ENCODE data around the gene COL25A1. TPM values are rescaled to one million over a fixed set of nuclear protein-coding genes. Genes with fewer than 3 reads are reported as not detected.

COL25A1 gene
- total RNA-seq, 1 experiment from 2014 or later: not detected

GRCh38 chr4:109315818-109316217, 13.4 kb upstream of the COL25A1 start:
- H3K4me1 ChIP-seq (ENCODE audit: control insufficient read depth, insufficient read depth, low read length): no peaks in the 10 kb centered on the region
- intact Hi-C loops (cut with micrococcal nuclease; ENCODE audit: unreplicated experiment) (no loop called here), in situ Hi-C loops (cut with HindIII; ENCODE audit: low pct_unique_long_range_greater_than_20kb, low sequenced_read_pairs) (no loop called here)
- no peaks in the 10 kb centered on the region for H3K27me3 ChIP-seq (ENCODE audit: control insufficient read depth, insufficient read depth, low read length)
- ATAC-seq (no peak), DNase-seq (ENCODE audit: low read depth, low spot score) (no peak)
- TF ChIP-seq CTCF (IDR thresholded peaks at IDR 0.05): peak; percentile 22
- no peak for TF ChIP-seq TCF7L2 (IDR thresholded peaks at IDR 0.05; ENCODE audit: low read depth, low read length)
- TF ChIP-seq SIN3A (IDR thresholded peaks at IDR 0.05; ENCODE audit: borderline replicate concordance, insufficient read depth, low read depth, low read length): no peak
- TF ChIP-seq REST (IDR thresholded peaks at IDR 0.05; ENCODE audit: insufficient read depth in 1 of 2, low read depth in 2 of 2, low read length in 1 of 2): no peak
- TF ChIP-seq POLR2AphosphoS5 (IDR thresholded peaks at IDR 0.05; ENCODE audit: low read depth, low read length): no peak
- BruUV-seq (replicated peaks): no TSS peak
- CTCF ChIA-PET: no interaction called here
- no peaks in the 10 kb centered on the region for H3K9me3 ChIP-seq (ENCODE audit: control insufficient read depth, insufficient read depth, low read depth, low read length)
- POLR2A ChIA-PET: no interaction called here
- no peak overlapping the region for H3K27ac ChIP-seq (ENCODE audit: low read length)
- no peak overlapping the region for H3K4me3 ChIP-seq (ENCODE audit: low read depth in 2 of 2, low read length in 2 of 2)
- no peaks in the 10 kb centered on the region for H3K36me3 ChIP-seq (ENCODE audit: control insufficient read depth, insufficient read depth, low read length)

GRCh38 chr4:109315341-109315740, 12.9 kb upstream of the COL25A1 start:
- H3K27ac ChIP-seq (ENCODE audit: low read length): no peak overlapping the region
- H3K36me3 ChIP-seq (ENCODE audit: control insufficient read depth, insufficient read depth, low read length): no peaks in the 10 kb centered on the region
- ATAC-seq: no peak
- ChIA-PET CTCF (no interaction called here), POLR2A (no interaction called here)
- H3K4me1 ChIP-seq (ENCODE audit: control insufficient read depth, insufficient read depth, low read length): no peaks in the 10 kb centered on the region
- in situ Hi-C loops (cut with HindIII; ENCODE audit: low pct_unique_long_range_greater_than_20kb, low sequenced_read_pairs) (no loop called here), intact Hi-C loops (cut with micrococcal nuclease; ENCODE audit: unreplicated experiment) (no loop called here)
- BruUV-seq (replicated peaks): no TSS peak
- H3K9me3 ChIP-seq (ENCODE audit: control insufficient read depth, insufficient read depth, low read depth, low read length): no peaks in the 10 kb centered on the region
- H3K4me3 ChIP-seq (ENCODE audit: low read depth in 2 of 2, low read length in 2 of 2): no peak overlapping the region
- TF ChIP-seq POLR2AphosphoS5 (IDR thresholded peaks at IDR 0.05; ENCODE audit: low read depth, low read length): no peak
- H3K27me3 ChIP-seq (ENCODE audit: control insufficient read depth, insufficient read depth, low read length): no peaks in the 10 kb centered on the region
- DNase-seq (ENCODE audit: low read depth, low spot score): no peak

GRCh38 chr4:109313168-109314133, 11.0 kb upstream of the COL25A1 start:
- ATAC-seq (no peak), DNase-seq (ENCODE audit: low read depth, low spot score) (no peak)
- Histone ChIP-seq H3K4me3 (ENCODE audit: low read depth in 2 of 2, low read length in 2 of 2) (no peak overlapping the region), H3K27ac (ENCODE audit: low read length) (no peak overlapping the region), H3K4me1 (ENCODE audit: control insufficient read depth, insufficient read depth, low read length) (no peaks in the 10 kb centered on the region), H3K27me3 (ENCODE audit: control insufficient read depth, insufficient read depth, low read length) (no peaks in the 10 kb centered on the region), H3K9me3 (ENCODE audit: control insufficient read depth, insufficient read depth, low read depth, low read length) (no peaks in the 10 kb centered on the region), H3K36me3 (ENCODE audit: control insufficient read depth, insufficient read depth, low read length) (no peaks in the 10 kb centered on the region)
- in situ Hi-C loops (cut with HindIII; ENCODE audit: low pct_unique_long_range_greater_than_20kb, low sequenced_read_pairs) (no loop called here), intact Hi-C loops (cut with micrococcal nuclease; ENCODE audit: unreplicated experiment) (no loop called here)
- ChIA-PET CTCF (no interaction called here), POLR2A (no interaction called here)
- BruUV-seq (replicated peaks): no TSS peak
- TF ChIP-seq TCF7L2 (IDR thresholded peaks at IDR 0.05; ENCODE audit: low read depth, low read length): no peak
- TF ChIP-seq POLR2AphosphoS5 (IDR thresholded peaks at IDR 0.05; ENCODE audit: low read depth, low read length): no peak
- no peak for TF ChIP-seq SIN3A (IDR thresholded peaks at IDR 0.05; ENCODE audit: borderline replicate concordance, insufficient read depth, low read depth, low read length)
- TF ChIP-seq CTCF (IDR thresholded peaks at IDR 0.05): no peak
- TF ChIP-seq REST (IDR thresholded peaks at IDR 0.05; ENCODE audit: insufficient read depth in 1 of 2, low read depth in 2 of 2, low read length in 1 of 2): no peak

All from Panc1 (cell line).